HL-60/S4 treated with phorbol 12-myristate 13-acetate at 8.2 ng/mL for 4 days and 3 days (cell line): Measurements from ENCODE around the gene CCNO.

Experiments used
- in situ Hi-C: fragments of 300-500 bp; cut with MboI; formaldehyde crosslinking; loops from 2 replicates; pipeline ENCODE4 v1.15.0; 2022; ENCODE audit warnings: low sequenced_read_pairs

Gene CCNO

DNA sequence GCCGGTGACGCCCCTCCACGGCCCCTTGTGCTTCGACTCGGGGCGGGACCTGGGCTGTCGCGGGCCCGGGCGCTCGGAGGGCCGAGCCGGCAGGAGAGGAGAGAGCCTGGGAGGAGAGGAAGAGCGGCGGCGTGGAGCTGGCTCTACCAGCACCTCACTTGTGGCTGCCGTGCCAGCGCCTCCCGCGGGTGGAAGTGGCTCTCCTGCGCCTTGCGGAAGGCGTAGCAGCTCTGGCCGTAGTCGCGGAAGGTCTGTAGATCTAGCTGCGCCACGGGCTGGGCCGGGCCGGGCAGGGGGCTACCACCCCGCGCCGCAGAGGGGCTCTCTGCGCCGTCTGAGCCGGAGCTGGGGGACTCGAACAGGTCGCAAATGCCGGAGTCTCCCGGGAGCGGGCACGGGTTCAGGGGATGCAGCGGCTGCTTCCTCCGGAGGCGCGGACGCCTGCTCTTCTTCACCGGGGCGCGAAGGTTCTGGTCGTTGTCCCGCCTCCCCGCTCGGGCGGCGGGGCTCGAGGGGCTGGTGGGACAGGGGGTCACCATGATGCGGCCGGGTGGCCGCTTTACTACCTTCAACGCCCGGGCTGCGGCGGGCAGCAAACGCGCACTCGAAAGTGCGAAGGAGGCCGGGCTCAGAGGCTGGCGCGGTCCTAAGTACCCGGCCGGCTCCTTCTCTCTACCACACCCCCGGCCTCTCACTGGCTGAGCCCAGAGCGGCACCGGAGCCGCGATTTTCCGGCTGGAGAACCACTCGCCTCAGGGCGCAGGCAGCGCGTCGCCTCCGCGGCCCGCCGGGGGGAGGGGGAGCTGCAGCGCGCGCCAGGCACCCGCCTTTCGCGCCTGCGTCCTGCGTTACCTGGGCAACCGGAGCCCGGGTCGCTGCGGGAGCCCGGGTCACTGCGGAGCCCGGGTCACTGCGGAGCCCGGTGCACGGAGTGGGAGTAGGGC, at the start of gene CCNO:
CCNO (minus strand) TSS at position 624 of the 944 bp plus-strand sequence; CDS start at position 539, 85 bp downstream.
- in situ Hi-C loops = no loop called here

DNA sequence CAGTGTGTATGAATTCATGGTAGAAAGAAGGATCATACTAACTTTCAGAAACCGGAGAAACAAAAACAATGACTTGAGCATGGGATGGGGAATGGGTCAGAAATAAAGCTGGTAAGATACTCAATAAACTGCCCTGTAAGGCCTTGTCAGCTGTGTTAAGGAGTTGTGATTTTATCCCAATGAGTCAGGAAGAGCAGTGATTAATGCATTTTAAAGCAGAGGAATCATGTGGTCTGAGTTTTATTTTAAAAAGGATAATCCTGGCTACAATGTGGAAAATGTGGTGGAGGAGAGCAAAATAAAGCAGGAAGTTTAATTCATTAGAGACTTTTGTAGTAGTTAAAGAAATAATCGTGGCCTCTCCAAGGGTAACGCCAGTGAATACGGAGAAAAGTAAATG, 45.4 kb upstream of the CCNO start:
- in situ Hi-C loops = no loop called here

DNA sequence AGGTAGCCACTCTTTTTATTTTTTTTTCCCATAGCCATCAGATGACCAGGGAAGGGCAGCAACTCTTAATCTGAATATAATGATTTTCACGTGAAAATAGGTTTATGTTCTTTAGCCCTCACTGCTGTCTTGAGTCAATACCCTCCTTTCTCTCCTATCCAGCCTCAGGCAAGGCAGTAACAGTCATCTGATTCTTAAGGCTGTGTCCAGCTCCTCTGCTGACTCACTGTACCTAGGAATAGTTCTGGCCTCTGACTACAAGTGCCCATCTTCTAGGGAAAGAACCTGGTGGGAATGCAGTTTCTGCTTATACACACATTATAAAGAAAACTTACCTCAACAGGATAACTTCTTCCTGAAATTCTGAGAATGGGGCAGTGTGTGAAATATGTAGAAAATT, 43.4 kb upstream of the CCNO start:
- in situ Hi-C loops = no loop called here

GRCh38 chr5:55258339-55258738, 24.9 kb upstream of the CCNO start:
- in situ Hi-C loops = no loop called here

DNA sequence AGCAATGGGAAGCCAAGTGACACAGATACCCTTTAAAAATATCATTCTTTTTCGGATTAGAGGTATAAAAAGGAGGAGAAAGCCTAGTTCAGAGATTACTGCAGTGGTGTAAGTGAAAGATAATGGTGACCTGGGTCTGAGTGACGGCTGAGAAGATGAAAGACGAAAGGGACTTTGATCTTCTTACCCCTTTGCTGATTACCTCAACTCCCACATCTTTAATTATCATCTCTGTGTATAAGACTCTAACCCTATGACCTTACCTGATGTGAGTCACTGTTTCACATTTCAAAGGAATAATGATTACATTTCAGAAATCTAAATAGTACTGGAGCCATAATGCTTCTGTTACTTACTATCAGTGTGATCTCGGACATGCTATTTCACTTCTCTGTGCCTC, 21.4 kb upstream of the CCNO start:
- in situ Hi-C loops = no loop called here

DNA sequence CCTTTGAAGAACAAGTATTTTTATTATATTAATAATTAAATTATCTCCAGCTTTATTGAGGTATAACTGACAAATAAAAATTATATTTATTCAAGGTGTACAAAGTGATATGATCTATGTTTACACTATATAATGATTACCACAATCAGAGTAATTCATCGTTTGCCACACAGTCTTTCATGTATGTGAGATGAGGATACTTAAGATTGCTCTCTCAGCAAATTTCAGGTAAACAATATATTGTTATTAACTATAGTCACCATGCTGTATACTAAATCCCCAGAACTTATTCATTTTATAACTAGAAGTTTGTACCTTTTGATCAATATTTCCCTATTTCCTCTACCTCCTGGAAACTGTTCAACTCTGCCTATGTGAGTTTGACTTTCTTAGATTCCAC, 16.7 kb upstream of the CCNO start:
- in situ Hi-C loops = no loop called here

- in situ Hi-C loops = no loop called here
These were observed 8.3 kb upstream of the CCNO start for GRCh38 chr5:55241746-55242145.

- in situ Hi-C loops = no loop called here
These were observed 3.4 kb upstream of the CCNO start for GRCh38 chr5:55236800-55237199.

DNA sequence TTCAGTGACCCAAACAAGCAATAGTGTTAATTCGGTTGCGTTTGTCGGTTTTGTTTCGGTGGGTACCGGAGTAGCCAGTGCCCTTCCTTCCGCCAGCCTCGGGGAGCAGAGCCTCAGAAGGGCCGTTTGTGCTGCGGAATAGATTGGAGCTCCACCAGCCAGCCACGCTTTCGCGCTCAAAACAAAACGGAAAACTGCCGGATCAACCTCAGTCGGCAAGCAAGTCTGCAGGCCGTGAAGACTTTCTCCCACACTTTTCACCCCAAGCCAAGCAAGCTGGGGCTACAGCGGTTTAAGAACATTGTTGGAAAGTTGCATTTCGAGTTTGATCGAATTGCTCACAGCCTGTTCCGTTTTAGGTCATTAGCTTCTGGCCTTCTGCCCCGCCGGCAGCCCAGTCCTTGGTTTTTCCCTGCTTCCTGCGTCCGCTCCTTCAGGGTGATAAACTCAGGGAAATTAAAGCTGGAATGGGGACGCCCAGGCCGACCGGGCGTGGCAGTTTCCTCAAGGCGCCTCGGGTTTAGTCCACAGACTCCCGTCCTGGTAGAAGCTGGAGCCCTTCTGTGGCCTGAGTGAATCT, 803 bp upstream of the CCNO start:
- in situ Hi-C loops = no loop called here

GRCh38 chr5:55232271-55232984, 980 bp downstream of the CCNO start:
- in situ Hi-C loops = no loop called here

GRCh38 chr5:55231919-55232270, 1.5 kb downstream of the CCNO start:
- in situ Hi-C loops = no loop called here

DNA sequence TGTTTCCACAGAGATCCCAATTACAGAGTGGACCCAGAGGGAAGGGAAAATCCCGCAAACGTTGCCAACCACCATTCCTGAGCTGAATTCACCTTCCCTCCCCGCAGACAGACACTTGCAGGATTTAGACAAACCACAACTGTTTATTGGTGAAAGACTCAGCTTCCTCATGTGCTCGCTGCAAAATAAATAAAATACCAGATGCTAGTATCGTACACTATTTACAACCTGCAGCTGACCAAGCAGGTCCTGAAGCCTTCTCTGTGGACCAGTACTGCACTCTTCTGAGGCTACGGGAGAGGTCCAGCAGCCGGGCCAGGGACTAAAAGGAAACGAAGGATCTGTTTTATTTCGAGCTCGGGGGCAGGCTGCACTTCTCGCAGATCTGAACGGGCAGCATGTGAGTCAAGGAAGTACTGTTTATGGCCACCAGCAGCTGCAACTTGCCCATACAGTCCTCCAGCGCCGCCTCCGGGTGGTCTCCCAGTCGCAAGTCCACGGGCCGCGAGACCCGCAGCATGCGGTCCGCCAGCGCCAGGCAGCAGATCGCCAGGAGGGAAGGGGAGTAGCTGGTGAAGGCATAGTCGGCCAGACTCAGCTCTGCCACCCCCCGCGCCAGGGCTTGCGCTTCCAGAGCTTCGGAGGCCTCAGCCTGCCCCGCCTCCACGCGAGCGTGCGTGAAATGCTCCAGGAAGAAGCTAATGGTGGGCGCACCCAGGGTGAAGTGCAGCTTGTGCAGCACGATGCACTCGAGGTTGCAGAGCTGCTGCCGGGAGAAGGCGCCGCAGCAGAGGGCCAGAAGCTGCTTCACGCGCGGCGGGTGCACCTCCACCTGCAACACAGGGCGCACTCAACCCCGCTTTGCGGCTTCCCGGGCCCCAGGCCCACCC, 2.1 kb downstream of the CCNO start:
- in situ Hi-C loops = no loop called here

GRCh38 chr5:55230086-55230629, 3.2 kb downstream of the CCNO start:
- in situ Hi-C loops = no loop called here

DNA sequence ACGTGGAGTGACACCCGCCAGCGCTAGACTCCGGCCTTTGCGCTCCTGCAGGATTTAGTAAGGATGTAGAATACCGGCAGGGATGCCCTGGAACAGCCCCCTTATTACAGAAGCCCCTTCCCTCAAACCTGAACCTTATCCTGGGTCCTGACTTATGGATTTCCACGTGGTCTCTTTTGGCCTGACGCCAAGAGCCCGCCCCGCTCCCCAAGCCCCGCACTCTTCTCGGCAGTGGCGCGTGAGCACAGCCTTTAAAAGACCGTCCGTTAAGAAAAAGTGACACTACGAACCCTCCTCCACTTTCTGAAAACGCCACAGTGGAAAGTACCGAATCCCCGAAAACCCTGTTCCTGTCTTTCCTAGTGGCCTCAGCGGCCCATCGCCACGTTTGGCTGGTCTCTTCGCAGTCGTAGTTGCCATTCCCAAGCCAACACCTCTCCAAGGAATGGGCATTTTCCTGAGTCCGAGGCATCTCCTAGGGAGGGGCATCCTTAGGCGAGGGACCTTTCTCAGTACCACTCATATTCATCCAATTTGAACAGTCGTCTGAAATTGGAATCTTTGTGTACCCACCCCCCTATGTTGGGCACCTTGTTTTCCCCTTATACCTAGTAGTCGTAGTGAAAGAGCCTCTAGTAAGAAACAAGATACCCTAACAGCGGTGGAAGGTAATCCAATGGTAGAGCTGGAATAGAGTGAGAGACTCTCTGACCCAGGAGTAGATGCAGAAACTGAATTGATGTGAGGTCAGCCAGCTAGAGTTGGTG, 5.6 kb downstream of the CCNO start:
- in situ Hi-C loops = no loop called here

- in situ Hi-C loops = no loop called here
These were observed 6.3 kb downstream of the CCNO start, which contains the start of gene MCIDAS for GRCh38 chr5:55226934-55227663. MCIDAS (minus strand) TSS chr5:55227315; CDS start chr5:55227138, 177 bp downstream.

GRCh38 chr5:55226027-55226933, 7.1 kb downstream of the CCNO start:
- in situ Hi-C loops = no loop called here

DNA sequence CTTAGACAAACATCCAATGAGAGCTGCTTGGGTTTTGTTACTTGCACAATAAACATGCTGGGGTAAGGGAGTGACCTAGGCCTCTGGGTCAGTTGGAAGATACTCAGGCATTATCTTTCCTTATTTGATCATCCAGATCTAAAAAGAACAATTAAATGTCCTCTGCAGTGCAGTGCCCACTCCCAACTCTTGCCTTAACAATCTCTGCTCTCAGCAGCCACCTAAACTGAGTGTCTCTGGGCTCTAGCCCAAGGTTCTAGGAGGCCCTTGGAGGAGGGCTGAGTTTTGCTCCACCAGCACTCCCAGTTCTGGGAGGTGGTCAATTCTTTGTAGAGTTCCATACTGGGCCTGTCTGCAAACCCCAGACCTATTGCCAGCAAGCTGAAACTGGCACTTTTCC, 8.1 kb downstream of the CCNO start:
- in situ Hi-C loops = no loop called here

GRCh38 chr5:55223812-55224240, 9.6 kb downstream of the CCNO start:
- in situ Hi-C loops = no loop called here
